GM18858 (cell line): Measurements from ENCODE around the gene CACNA2D3.

Experiments used
- ATAC-seq: cut with Tn5 transposase; IDR thresholded peaks from one replicate; pipeline ENCODE4 v1.9.1; 2021; ENCODE audit not compliant: unreplicated experiment

The CACNA2D3 gene

GRCh38 chr3:54659347-54659746 lies 537.0 kb downstream of the CACNA2D3 start:
- ATAC-seq: no peak

GRCh38 chr3:54660714-54661132 lies 538.4 kb downstream of the CACNA2D3 start:
- ATAC-seq: no peak

GRCh38 chr3:54661151-54661550 lies 538.8 kb downstream of the CACNA2D3 start:
- no peak for ATAC-seq

GRCh38 chr3:54663501-54664011 lies 541.2 kb downstream of the CACNA2D3 start:
- ATAC-seq: no peak

- no peak for ATAC-seq
These were observed 542.8 kb downstream of the CACNA2D3 start for GRCh38 chr3:54665016-54665600.

GRCh38 chr3:54668236-54668635 lies 545.9 kb downstream of the CACNA2D3 start:
- no peak for ATAC-seq

- ATAC-seq: no peak
These were observed 548.0 kb downstream of the CACNA2D3 start for GRCh38 chr3:54670201-54671000.

- no peak for ATAC-seq
These were observed 549.2 kb downstream of the CACNA2D3 start for GRCh38 chr3:54671511-54671910.

- ATAC-seq: no peak
These were observed 553.7 kb downstream of the CACNA2D3 start for GRCh38 chr3:54676087-54676486.

- ATAC-seq: no peak
These were observed 559.4 kb downstream of the CACNA2D3 start for GRCh38 chr3:54681706-54682105.

GRCh38 chr3:54685213-54685612 lies 562.9 kb downstream of the CACNA2D3 start:
- no peak for ATAC-seq

GRCh38 chr3:54691289-54691771 lies 569.0 kb downstream of the CACNA2D3 start:
- ATAC-seq: no peak

GRCh38 chr3:54696313-54696712 lies 574.0 kb downstream of the CACNA2D3 start:
- ATAC-seq: no peak

- ATAC-seq: no peak
These were observed 575.7 kb downstream of the CACNA2D3 start for GRCh38 chr3:54698054-54698453.

- no peak for ATAC-seq
These were observed 581.6 kb downstream of the CACNA2D3 start for GRCh38 chr3:54703923-54704322.

GRCh38 chr3:54705730-54706129 lies 583.4 kb downstream of the CACNA2D3 start:
- no peak for ATAC-seq

GRCh38 chr3:54706738-54707137 lies 584.4 kb downstream of the CACNA2D3 start:
- no peak for ATAC-seq

- no peak for ATAC-seq
These were observed 587.4 kb downstream of the CACNA2D3 start for GRCh38 chr3:54709785-54710184.

GRCh38 chr3:54710954-54711353 lies 588.6 kb downstream of the CACNA2D3 start:
- no peak for ATAC-seq

- no peak for ATAC-seq
These were observed 590.2 kb downstream of the CACNA2D3 start for GRCh38 chr3:54712539-54712938.

GRCh38 chr3:54713031-54713430 lies 590.7 kb downstream of the CACNA2D3 start:
- no peak for ATAC-seq

- no peak for ATAC-seq
These were observed 591.1 kb downstream of the CACNA2D3 start for GRCh38 chr3:54713455-54713854.
